DOHH2 (cell line): ENCODE results near the gene SHISA6.

ENCODE experiments used
- H3F3A ChIP-seq: fragments of 200-600 bp; sonication (generic), shearing (Covaris generic); 2 replicates; pipeline ENCODE4 v1.6.0; 2016; ENCODE audit warnings: antibody characterized with exemption, mild to moderate bottlenecking; ENCODE audit not compliant: control insufficient read depth, insufficient read depth
- H3K27ac ChIP-seq: fragments of 200-600 bp; sonication (generic); 2 replicates; pipeline ENCODE4 v1.5.1; 2014; ENCODE audit warnings: low read depth, mild to moderate bottlenecking, low read length, moderate library complexity
- H3K27me3 ChIP-seq: fragments of 200-600 bp; sonication (generic); 2 replicates; pipeline ENCODE4 v1.6.1; 2014; ENCODE audit warnings: mild to moderate bottlenecking, low read length, mixed read lengths; ENCODE audit not compliant: control insufficient read depth
- H3K36me3 ChIP-seq: fragments of 200-600 bp; sonication (generic); 2 replicates; pipeline ENCODE4 v1.6.1; 2014; ENCODE audit warnings: mild to moderate bottlenecking, low read length, moderate library complexity, mixed read lengths; ENCODE audit not compliant: control insufficient read depth
- H3K4me1 ChIP-seq: fragments of 200-600 bp; sonication (generic); 2 replicates; pipeline ENCODE4 v1.6.1; 2014; ENCODE audit warnings: mild to moderate bottlenecking, low read length, mixed read lengths; ENCODE audit not compliant: control insufficient read depth
- H3K4me2 ChIP-seq: fragments of 200-600 bp; sonication (generic); 2 replicates; pipeline ENCODE4 v1.6.0; 2014; ENCODE audit warnings: mild to moderate bottlenecking, low read length, moderate library complexity
- H3K4me3 ChIP-seq: fragments of 200-600 bp; sonication (generic); 2 replicates; pipeline ENCODE4 v1.5.1; 2014; ENCODE audit warnings: mild to moderate bottlenecking, low read length, mixed read lengths
- H3K79me2 ChIP-seq: fragments of 200-600 bp; sonication (generic); 2 replicates; pipeline ENCODE4 v1.6.1; 2014; ENCODE audit warnings: mild to moderate bottlenecking, low read length, mixed read lengths; ENCODE audit not compliant: control insufficient read depth
- H3K9me2 ChIP-seq: fragments of 200-600 bp; sonication (generic); replicated peaks from 2 replicates; pipeline ENCODE4 v1.6.1; 2014; ENCODE audit warnings: mild to moderate bottlenecking, low read length, mixed read lengths; ENCODE audit not compliant: control insufficient read depth
- H3K9me3 ChIP-seq: fragments of 200-600 bp; sonication (generic); 2 replicates; pipeline ENCODE4 v1.6.1; 2014; ENCODE audit warnings: antibody characterized with exemption, low read length, mixed read lengths; ENCODE audit not compliant: control insufficient read depth, insufficient read depth
- H4K20me1 ChIP-seq: fragments of 200-600 bp; sonication (generic); 2 replicates; pipeline ENCODE4 v1.6.0; 2014; ENCODE audit warnings: low read depth, mild to moderate bottlenecking, antibody characterized with exemption, low read length, moderate library complexity; ENCODE audit not compliant: control insufficient read depth, insufficient read depth
- EZH2phosphoT487 ChIP-seq: fragments of 200-600 bp; sonication (generic); IDR thresholded peaks from 2 replicates; pipeline ENCODE4 v1.6.1; 2017; ENCODE audit warnings: borderline replicate concordance, mild to moderate bottlenecking, antibody characterized with exemption, low read length, moderate library complexity, mixed read lengths
- TF ChIP-seq, protein P1 (sequence below): fragments of 200-600 bp; sonication (generic); IDR thresholded peaks from one replicate; pipeline ENCODE4 v1.5.1; 2014; ENCODE audit warnings: antibody characterized with exemption, mild to moderate bottlenecking, low read depth, low read length; ENCODE audit not compliant: poor library complexity, severe bottlenecking

SHISA6 gene

DNA sequence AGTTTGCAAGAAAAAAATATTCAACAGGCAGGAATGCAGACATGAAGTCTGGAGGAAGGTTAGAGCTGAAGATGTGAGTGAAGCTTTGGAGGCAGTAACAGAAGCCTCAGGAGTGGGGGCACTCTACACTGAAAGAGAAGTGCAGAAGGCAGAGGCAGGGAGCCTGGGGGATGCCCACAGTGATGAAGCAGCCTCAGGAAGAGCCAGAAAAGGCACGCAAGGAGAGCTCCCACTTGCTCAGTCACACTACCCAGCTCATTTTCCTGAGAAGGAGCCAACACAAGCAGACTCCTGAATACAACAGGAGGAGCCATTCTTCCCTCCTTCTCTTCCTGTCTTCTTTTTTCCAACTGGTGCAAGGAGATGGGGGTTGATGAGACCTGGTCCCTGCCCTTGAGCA, 312.1 kb downstream of the SHISA6 start:
- Histone ChIP-seq H3K4me1 (no peaks in the 10 kb centered on the region), H3K4me2 (no peak overlapping the region), H3K36me3 (no peaks in the 10 kb centered on the region), H3K27ac (no peak overlapping the region), H3K27me3 (no peaks in the 10 kb centered on the region), H3K9me3 (peaks cover 4% of the 10 kb centered on the region; the same call in 1 of the 2 replicates), H3F3A (no peaks in the 10 kb centered on the region), H3K9me2 (no peaks in the 10 kb centered on the region), H4K20me1 (no peaks in the 10 kb centered on the region), H3K79me2 (no peaks in the 10 kb centered on the region), H3K4me3 (no peak overlapping the region)
- TF ChIP-seq, protein P1, sequence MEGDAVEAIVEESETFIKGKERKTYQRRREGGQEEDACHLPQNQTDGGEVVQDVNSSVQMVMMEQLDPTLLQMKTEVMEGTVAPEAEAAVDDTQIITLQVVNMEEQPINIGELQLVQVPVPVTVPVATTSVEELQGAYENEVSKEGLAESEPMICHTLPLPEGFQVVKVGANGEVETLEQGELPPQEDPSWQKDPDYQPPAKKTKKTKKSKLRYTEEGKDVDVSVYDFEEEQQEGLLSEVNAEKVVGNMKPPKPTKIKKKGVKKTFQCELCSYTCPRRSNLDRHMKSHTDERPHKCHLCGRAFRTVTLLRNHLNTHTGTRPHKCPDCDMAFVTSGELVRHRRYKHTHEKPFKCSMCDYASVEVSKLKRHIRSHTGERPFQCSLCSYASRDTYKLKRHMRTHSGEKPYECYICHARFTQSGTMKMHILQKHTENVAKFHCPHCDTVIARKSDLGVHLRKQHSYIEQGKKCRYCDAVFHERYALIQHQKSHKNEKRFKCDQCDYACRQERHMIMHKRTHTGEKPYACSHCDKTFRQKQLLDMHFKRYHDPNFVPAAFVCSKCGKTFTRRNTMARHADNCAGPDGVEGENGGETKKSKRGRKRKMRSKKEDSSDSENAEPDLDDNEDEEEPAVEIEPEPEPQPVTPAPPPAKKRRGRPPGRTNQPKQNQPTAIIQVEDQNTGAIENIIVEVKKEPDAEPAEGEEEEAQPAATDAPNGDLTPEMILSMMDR, result no peak

DNA sequence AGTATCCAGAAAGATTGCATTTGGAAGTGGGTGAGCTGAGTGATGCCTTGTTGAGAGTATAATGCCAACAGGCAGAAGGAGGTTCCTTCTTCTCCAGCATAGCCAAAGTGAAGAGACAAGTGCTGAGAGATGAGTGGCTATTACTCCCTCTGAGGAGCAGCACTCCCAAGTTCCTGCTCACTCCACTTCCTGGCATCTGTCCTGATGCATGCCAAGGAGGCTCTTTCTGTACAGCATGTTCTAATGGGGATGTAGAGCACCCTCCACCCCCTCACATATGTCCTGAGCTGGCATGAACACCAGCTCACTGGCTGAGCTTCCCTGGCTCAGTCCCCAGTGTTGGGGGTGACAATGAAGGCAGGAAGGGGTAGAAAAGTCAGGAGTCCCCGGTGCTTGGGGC, 313.0 kb downstream of the SHISA6 start:
- H3K4me2 ChIP-seq, result no peak overlapping the region
- H3F3A ChIP-seq, result no peaks in the 10 kb centered on the region
- H3K4me1 ChIP-seq, result no peaks in the 10 kb centered on the region
- no peaks in the 10 kb centered on the region for H3K79me2 ChIP-seq
- H3K27me3 ChIP-seq, result no peaks in the 10 kb centered on the region
- no peaks in the 10 kb centered on the region for H4K20me1 ChIP-seq
- no peak overlapping the region for H3K4me3 ChIP-seq
- no peaks in the 10 kb centered on the region for H3K36me3 ChIP-seq
- no peak for TF ChIP-seq EZH2phosphoT487
- TF ChIP-seq, protein P1, result no peak
- H3K27ac ChIP-seq, result no peak overlapping the region
- no peaks in the 10 kb centered on the region for H3K9me2 ChIP-seq
- H3K9me3 ChIP-seq, result peaks cover 6% of the 10 kb centered on the region; the same call in 1 of the 2 replicates

DNA sequence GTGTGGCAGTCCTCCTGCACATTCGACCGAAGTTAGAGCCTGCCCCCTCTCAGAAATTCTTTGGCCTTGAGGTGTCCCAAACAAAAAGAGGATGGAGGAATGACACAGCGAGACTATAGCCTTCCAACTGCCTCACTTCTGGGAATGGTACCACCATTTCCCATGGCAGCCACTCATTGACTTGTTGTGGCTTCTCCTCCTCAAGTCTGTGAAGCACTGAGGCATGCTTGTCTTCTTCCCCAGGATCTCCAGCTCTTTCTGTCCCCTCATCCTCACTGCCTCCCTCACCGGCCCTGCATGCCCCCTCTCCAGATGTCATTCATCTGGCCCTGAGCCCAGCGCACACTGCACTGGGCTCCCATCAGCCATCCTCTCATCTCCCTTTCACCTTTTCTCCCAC, 313.5 kb downstream of the SHISA6 start:
- Histone ChIP-seq H3K79me2 (no peaks in the 10 kb centered on the region), H3K36me3 (no peaks in the 10 kb centered on the region), H3K9me2 (no peaks in the 10 kb centered on the region), H3F3A (no peaks in the 10 kb centered on the region), H3K4me3 (no peak overlapping the region), H4K20me1 (no peaks in the 10 kb centered on the region), H3K4me1 (no peaks in the 10 kb centered on the region), H3K9me3 (peaks cover 10% of the 10 kb centered on the region; the same call in 1 of the 2 replicates), H3K4me2 (no peak overlapping the region), H3K27ac (no peak overlapping the region), H3K27me3 (no peaks in the 10 kb centered on the region)
- no peak for TF ChIP-seq EZH2phosphoT487

DNA sequence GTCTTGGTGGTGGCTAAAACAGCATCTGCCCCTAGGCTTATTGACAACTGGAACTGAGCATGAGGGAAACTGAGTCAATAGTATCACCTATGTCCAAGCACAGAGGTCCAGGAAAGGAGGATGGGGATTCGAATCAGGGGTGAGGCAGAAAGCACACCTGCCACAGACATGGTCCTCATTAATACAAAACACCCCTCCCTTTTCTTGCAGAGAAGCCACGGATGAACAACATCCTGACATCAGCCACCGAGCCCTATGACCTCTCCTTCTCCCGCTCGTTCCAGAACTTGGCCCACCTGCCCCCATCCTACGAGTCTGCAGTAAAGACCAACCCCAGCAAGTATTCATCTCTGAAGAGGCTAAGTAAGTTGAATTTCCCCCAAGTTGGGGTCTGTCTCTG, 314.5 kb downstream of the SHISA6 start:
- no peaks in the 10 kb centered on the region for H3K27me3 ChIP-seq
- H3K9me3 ChIP-seq, result peaks cover 10% of the 10 kb centered on the region; the same call in 1 of the 2 replicates
- no peaks in the 10 kb centered on the region for H4K20me1 ChIP-seq
- no peaks in the 10 kb centered on the region for H3K79me2 ChIP-seq
- no peaks in the 10 kb centered on the region for H3F3A ChIP-seq
- no peak for TF ChIP-seq EZH2phosphoT487
- TF ChIP-seq, protein P1, result no peak
- no peaks in the 10 kb centered on the region for H3K9me2 ChIP-seq
- H3K4me1 ChIP-seq, result no peaks in the 10 kb centered on the region
- no peak overlapping the region for H3K4me3 ChIP-seq
- no peak overlapping the region for H3K27ac ChIP-seq
- H3K36me3 ChIP-seq, result no peaks in the 10 kb centered on the region
- no peak overlapping the region for H3K4me2 ChIP-seq
